ENCODE results near the gene MYOZ3.

GRCh38 chr5:150661821-150662596 is 958 bp downstream of the MYOZ3 start:
- TF ChIP-seq CSDC2 (CRISPR knock-in tag; IDR thresholded peaks at IDR 0.05) (no peak), BACH2 (CRISPR knock-in tag; IDR thresholded peaks at IDR 0.05; ENCODE audit: borderline replicate concordance) (no peak), TCF4 (CRISPR knock-in tag; IDR thresholded peaks at IDR 0.05; ENCODE audit: borderline replicate concordance) (no peak), ARNTL (CRISPR knock-in tag; IDR thresholded peaks at IDR 0.05; ENCODE audit: borderline replicate concordance, low read depth) (no peak), ZFP30 (CRISPR knock-in tag; IDR thresholded peaks at IDR 0.05) (no peak), ZFP3 (CRISPR knock-in tag; IDR thresholded peaks at IDR 0.05) (no peak)
- TF ChIP-seq, protein P1, sequence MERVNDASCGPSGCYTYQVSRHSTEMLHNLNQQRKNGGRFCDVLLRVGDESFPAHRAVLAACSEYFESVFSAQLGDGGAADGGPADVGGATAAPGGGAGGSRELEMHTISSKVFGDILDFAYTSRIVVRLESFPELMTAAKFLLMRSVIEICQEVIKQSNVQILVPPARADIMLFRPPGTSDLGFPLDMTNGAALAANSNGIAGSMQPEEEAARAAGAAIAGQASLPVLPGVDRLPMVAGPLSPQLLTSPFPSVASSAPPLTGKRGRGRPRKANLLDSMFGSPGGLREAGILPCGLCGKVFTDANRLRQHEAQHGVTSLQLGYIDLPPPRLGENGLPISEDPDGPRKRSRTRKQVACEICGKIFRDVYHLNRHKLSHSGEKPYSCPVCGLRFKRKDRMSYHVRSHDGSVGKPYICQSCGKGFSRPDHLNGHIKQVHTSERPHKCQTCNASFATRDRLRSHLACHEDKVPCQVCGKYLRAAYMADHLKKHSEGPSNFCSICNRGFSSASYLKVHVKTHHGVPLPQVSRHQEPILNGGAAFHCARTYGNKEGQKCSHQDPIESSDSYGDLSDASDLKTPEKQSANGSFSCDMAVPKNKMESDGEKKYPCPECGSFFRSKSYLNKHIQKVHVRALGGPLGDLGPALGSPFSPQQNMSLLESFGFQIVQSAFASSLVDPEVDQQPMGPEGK (CRISPR knock-in tag; IDR thresholded peaks at IDR 0.05; ENCODE audit: borderline replicate concordance): no peak
- TF ChIP-seq, protein P2, sequence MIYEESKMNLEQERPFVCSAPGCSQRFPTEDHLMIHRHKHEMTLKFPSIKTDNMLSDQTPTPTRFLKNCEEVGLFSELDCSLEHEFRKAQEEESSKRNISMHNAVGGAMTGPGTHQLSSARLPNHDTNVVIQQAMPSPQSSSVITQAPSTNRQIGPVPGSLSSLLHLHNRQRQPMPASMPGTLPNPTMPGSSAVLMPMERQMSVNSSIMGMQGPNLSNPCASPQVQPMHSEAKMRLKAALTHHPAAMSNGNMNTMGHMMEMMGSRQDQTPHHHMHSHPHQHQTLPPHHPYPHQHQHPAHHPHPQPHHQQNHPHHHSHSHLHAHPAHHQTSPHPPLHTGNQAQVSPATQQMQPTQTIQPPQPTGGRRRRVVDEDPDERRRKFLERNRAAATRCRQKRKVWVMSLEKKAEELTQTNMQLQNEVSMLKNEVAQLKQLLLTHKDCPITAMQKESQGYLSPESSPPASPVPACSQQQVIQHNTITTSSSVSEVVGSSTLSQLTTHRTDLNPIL (CRISPR knock-in tag; IDR thresholded peaks at IDR 0.05; ENCODE audit: low read depth): no peak

All from SK-N-SH treated with all-trans-retinoic acid at 6 μM for 48 hours (cell line).